HEK293T (cell line): ENCODE results near the gene CUBN.

Experiments
- ARNT ChIP-seq: fragments of 450-650 bp; IDR thresholded peaks from 2 replicates; pipeline ENCODE4 v1.6.1; 2017; ENCODE audit warnings: mild to moderate bottlenecking
- BHLHE40 ChIP-seq: fragments of 450-650 bp; IDR thresholded peaks from 2 replicates; pipeline ENCODE4 v1.6.1; 2016; ENCODE audit warnings: mild to moderate bottlenecking, moderate library complexity, borderline replicate concordance
- CTBP1 ChIP-seq: fragments of 450-650 bp; IDR thresholded peaks from 2 replicates; pipeline ENCODE4 v1.6.1; 2016; ENCODE audit warnings: borderline replicate concordance
- ELF4 ChIP-seq: fragments of 450-650 bp; IDR thresholded peaks from 2 replicates; pipeline ENCODE4 v1.6.1; 2017; ENCODE audit warnings: antibody characterized with exemption
- FOXA1 ChIP-seq: fragments of 450-650 bp; IDR thresholded peaks from 2 replicates; pipeline ENCODE4 v1.6.1; 2016; ENCODE audit warnings: mild to moderate bottlenecking
- FOXK2 ChIP-seq: fragments of 450-650 bp; IDR thresholded peaks from 2 replicates; pipeline ENCODE4 v1.6.1; 2016; ENCODE audit warnings: mild to moderate bottlenecking
- FOXM1 ChIP-seq: fragments of 450-650 bp; IDR thresholded peaks from 2 replicates; pipeline ENCODE4 v1.6.1; 2017; ENCODE audit warnings: mild to moderate bottlenecking, borderline replicate concordance
- HDGF ChIP-seq: fragments of 450-650 bp; IDR thresholded peaks from 2 replicates; pipeline ENCODE4 v1.6.1; 2017; ENCODE audit warnings: antibody characterized with exemption, borderline replicate concordance
- LEF1 ChIP-seq: fragments of 450-650 bp; IDR thresholded peaks from 2 replicates; pipeline ENCODE4 v1.6.1; 2017; ENCODE audit warnings: mild to moderate bottlenecking, borderline replicate concordance
- NFRKB ChIP-seq: fragments of 450-650 bp; IDR thresholded peaks from 2 replicates; pipeline ENCODE4 v1.6.1; 2016; ENCODE audit warnings: mild to moderate bottlenecking, moderate library complexity
- PKNOX1 ChIP-seq: fragments of 450-650 bp; IDR thresholded peaks from 2 replicates; pipeline ENCODE4 v1.6.1; 2016
- SP1 ChIP-seq: fragments of 450-650 bp; IDR thresholded peaks from 2 replicates; pipeline ENCODE4 v1.6.1; 2017
- SUZ12 ChIP-seq: fragments of 450-650 bp; IDR thresholded peaks from 2 replicates; pipeline ENCODE4 v1.6.1; 2016; ENCODE audit warnings: mild to moderate bottlenecking
- TARDBP ChIP-seq: fragments of 450-650 bp; IDR thresholded peaks from 2 replicates; pipeline ENCODE4 v1.6.1; 2016

GRCh38 chr10:17161775-17162174 lies 32.2 kb upstream of the CUBN start:
- TF ChIP-seq PKNOX1 (no peak), ARNT (no peak), ELF4 (no peak), FOXK2 (no peak), HDGF (no peak), FOXM1 (no peak), FOXA1 (no peak), BHLHE40 (no peak), SUZ12 (no peak), TARDBP (no peak), NFRKB (no peak), LEF1 (no peak), CTBP1 (no peak), SP1 (no peak)
